NCI-H2171 (cell line): ENCODE data around the gene GAL3ST2.
"Not testable (repeated sequence)": the region's sequence is repeated elsewhere in the genome, so short reads cannot be mapped to it uniquely, and the experiment has no call there.

Source experiments
- DNase-seq: peaks from one replicate; lab custom pipeline; 2025; lab: John Stamatoyannopoulos, UW

Gene GAL3ST2

DNA sequence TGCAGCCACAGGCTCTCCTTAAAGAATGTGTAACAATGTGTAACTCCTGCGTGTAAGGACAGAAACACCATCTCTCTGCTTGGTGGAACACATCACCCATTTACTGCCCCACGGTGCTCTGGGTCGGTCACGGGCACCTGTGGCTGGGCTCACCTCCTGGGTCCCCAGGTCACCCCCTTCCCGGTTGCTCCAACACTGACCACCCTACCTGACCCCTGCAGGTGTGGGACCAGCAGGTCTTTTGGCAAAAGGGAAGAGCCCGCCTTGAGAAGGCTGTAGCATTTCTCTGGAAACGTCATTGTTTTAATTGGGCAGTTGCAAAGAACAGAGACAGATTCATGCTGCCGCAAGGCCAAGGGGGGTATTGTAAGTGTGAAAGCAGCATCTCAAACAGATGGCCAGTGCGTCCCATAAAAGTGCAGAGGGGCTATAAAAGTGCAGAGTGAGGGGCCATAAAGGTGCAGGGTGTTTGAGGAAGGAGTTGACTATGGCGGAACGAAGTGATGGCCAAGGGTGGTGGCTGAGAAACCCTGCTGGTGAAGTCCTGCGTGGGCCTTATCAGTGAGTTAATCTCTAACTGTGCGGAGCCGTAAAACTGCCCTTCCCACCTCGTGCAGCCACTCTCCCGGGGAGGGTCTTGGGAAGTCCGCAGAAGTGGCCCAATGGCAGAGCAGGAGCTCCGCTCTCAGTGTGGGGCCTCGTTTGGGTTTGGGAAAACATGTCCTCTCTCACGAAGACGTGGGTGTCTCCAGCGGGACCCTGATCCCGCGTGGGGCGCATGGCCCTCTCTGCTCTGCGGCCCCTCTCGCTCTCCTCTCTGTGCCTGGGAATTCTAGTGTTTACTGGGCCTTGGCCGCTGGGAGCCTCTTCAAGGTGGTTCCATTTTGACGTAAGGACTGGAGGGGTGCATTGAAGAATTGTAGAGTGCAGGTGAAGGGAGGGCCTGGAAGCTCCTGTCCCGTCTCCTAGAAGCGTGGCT is 18.7 kb downstream of the GAL3ST2 start:
- no peak for DNase-seq

DNA sequence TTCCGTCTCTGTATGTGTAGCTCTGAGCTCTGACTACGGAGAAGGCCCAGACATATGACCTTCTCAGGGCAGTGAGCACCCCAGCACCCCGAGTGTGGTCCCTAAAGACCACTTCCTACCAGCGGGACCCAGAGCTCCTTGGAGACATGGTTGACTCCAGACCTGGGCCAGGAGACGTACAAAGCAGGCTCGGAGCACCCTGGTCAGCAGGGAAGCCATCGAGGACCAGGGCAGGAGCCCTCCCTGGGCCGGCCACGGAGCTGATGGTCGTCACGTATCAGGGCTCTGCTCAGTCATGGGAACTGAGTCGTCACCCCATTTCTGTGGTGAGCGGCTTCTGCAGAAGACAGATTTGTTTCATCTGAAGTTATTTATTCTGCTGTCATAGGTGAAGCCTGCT is 19.6 kb downstream of the GAL3ST2 start:
- DNase-seq = no peak

DNA sequence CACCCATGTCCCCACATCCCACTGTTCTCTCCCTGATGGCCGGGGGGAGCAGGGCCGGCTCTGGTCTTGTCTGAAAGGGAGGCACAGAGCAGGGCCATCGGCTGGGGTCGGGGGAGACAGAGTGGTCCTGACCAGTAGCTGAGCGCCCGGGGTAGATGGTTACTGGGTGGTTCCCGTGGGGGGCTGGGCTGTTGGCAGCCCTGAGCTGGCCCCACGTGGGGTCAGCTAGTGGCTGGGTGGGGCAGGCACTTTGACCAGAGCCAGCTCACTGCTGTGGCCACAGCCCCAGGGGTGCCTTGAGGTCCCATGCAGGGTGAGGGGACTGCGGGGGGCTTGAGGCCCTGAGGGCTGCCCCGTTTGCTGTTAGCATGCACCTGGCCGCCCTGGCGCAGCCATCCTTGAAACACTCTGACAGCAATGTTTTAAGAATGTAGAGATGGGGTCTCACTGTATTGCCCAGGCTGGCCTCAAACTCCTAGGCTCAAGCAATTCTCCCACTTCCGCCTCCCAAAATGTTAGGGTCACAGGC is 20.1 kb downstream of the GAL3ST2 start:
- DNase-seq = no peak

- no peak for DNase-seq
Observed at GRCh38 chr2:241797441-241798080, 20.9 kb downstream of the GAL3ST2 start.

- DNase-seq = no peak
Observed at GRCh38 chr2:241798081-241798630, 21.5 kb downstream of the GAL3ST2 start.

DNA sequence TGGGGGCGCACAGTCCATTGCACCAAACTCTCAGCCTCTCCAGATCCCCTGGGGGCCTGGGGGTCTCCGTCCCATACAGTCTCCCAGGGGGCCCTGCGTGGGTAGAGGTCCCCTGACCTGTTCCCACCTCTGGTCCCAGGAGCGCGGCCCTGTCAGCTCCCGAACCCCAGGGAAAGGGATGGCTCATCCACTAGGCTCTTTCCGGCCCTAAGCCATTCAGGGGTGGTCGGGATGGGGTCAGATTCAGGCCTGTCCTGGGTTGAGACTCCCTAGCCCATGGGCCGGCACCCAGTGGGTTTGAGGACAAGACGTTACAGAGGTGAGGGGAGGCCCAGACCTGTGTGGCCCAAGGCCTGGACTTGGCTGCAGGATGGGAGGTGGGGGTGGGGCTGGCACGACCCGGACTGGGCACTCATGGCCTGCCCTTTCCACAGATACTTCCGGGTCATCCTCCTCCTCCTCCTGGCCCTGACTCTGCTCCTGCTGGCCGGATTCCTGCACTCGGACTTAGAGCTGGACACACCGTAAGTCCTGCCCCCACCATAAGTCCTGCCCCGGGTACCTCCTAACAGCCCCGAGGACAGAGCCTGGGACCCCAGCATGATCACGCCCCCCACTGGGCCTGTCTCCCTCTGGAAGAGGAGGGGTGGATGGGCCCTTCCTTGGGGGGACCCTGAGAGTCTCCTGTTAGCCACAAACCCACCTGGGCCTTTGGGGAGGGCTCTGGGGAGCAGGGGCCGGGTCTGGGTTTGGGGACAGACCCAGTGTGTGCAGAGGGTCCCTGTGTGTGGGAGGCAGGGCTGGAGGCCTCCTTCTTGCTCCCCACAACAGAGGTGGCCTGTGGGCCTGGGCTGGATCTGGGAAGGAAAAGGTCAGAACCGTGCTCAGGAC is 22.3 kb downstream of the GAL3ST2 start:
- DNase-seq = no peak

GRCh38 chr2:241799522-241800197 is 23.0 kb downstream of the GAL3ST2 start:
- DNase-seq = no peak

GRCh38 chr2:241800198-241800903 is 23.7 kb downstream of the GAL3ST2 start:
- DNase-seq = not testable (repeated sequence)

- no peak for DNase-seq
Observed at GRCh38 chr2:241801611-241802420, 25.2 kb downstream of the GAL3ST2 start.

- DNase-seq = no peak
Observed at GRCh38 chr2:241802421-241803318, 26.0 kb downstream of the GAL3ST2 start.

GRCh38 chr2:241803387-241804325 is 27.0 kb downstream of the GAL3ST2 start:
- peak; percentile 45 for DNase-seq

- no peak for DNase-seq
Observed at GRCh38 chr2:241804326-241805229, 28.0 kb downstream of the GAL3ST2 start.

GRCh38 chr2:241806217-241806616 is 29.6 kb downstream of the GAL3ST2 start:
- DNase-seq = not testable (repeated sequence)

DNA sequence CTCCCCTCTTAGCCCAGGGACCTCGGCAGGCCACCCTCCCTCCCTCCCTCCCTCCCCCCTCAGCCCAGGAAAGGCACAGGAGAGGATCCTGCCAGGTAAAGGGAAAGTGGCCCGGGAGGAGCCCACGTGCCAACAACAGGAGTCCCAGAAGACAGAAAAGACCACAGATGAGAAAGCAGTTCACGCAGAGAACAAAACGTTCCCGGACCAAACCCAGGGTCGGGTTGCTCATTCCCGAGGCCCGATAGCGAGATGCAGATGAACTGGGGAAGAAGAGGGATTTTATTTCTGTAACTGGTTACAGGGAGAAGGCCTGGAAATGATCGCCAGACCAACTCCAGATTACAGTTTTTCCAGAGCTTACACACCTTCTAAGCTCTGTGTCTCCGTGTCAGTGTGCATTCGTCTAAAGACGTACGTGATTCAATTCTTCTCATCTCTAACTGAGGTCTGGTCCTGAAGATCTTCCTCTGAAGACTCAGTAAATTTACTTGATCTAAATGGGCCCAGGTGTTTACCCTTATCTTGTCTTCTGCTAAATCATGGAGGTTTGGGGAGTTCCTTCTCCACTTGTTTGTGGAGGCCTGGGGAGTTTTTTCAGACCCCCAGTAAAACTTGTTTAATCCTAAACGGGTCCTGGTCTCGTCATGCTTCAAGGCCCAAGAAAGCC is 31.6 kb downstream of the GAL3ST2 start:
- DNase-seq = no peak

GRCh38 chr2:241808721-241809382 is 32.2 kb downstream of the GAL3ST2 start, which contains the start of gene NEU4:
TSS of gene NEU4 (plus strand) at chr2:241809193. CDS start at chr2:241814485, 5,292 bp downstream.
- DNase-seq = no peak
